Embryonic facial prominence (tissue), 1 donor: ENCODE results near the gene QSOX2.

Experiments used
- DNase-seq: peaks from one replicate; pipeline ENCODE4 v3.0.0-alpha.2; 2016; ENCODE audit errors: extremely low spot score

QSOX2 gene

GRCh38 chr9:136252846-136253245, 7.2 kb upstream of the QSOX2 start:
- no peak for DNase-seq

- no peak for DNase-seq
Measured at GRCh38 chr9:136252281-136252680, 6.7 kb upstream of the QSOX2 start.

- no peak for DNase-seq
Measured at GRCh38 chr9:136251264-136252115, 5.9 kb upstream of the QSOX2 start.

GRCh38 chr9:136250676-136251075, 5.1 kb upstream of the QSOX2 start:
- DNase-seq, result no peak

- no peak for DNase-seq
Measured at GRCh38 chr9:136249877-136250559, 4.4 kb upstream of the QSOX2 start.

- DNase-seq, result no peak
Measured at GRCh38 chr9:136248951-136249876, 3.6 kb upstream of the QSOX2 start.

- no peak for DNase-seq
Measured at GRCh38 chr9:136247947-136248637, 2.5 kb upstream of the QSOX2 start.

GRCh38 chr9:136247551-136247916, 1.9 kb upstream of the QSOX2 start:
- DNase-seq, result no peak

- no peak for DNase-seq
Measured at GRCh38 chr9:136246849-136247550, 1.4 kb upstream of the QSOX2 start.

GRCh38 chr9:136244969-136245218, 718 bp downstream of the QSOX2 start:
- no peak for DNase-seq

GRCh38 chr9:136244122-136244968, 1.3 kb downstream of the QSOX2 start:
- DNase-seq, result no peak

GRCh38 chr9:136243631-136244030, 2.0 kb downstream of the QSOX2 start:
- no peak for DNase-seq

GRCh38 chr9:136242918-136243525, 2.6 kb downstream of the QSOX2 start:
- DNase-seq, result no peak

GRCh38 chr9:136242248-136242647, 3.4 kb downstream of the QSOX2 start:
- DNase-seq, result no peak

- DNase-seq, result no peak
Measured at GRCh38 chr9:136241542-136241941, 4.1 kb downstream of the QSOX2 start.

- no peak for DNase-seq
Measured at GRCh38 chr9:136240941-136241340, 4.7 kb downstream of the QSOX2 start.

- no peak for DNase-seq
Measured at GRCh38 chr9:136239983-136240330, 5.7 kb downstream of the QSOX2 start.

GRCh38 chr9:136239135-136239982, 6.3 kb downstream of the QSOX2 start:
- no peak for DNase-seq

- no peak for DNase-seq
Measured at GRCh38 chr9:136238342-136238732, 7.3 kb downstream of the QSOX2 start.
